Measurements from ENCODE around the gene CUL3.
A peak's percentile ranks its signal among the peaks of the same experiment; 100 is the strongest.

Gene CUL3

DNA sequence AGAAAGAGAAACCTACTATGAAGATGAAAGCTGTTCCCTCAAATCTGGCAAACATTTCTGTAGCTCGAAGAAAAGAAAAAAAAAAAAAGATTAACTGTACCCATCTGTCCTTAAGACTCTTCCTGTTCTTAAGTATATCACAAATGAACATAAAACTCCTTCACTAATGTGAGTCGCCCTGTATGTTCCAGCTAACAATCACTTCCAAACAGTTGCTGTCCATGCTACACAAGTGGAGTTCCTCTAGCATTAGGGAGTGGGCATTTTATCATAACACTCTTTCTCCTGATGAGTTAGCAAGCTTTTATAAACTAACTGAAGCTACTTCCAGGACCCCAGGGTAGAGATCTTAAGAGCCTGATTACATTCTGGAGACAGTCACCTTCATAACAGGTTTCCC, 5.8 kb downstream of the CUL3 start:
- DNase-seq = no peak

DNA sequence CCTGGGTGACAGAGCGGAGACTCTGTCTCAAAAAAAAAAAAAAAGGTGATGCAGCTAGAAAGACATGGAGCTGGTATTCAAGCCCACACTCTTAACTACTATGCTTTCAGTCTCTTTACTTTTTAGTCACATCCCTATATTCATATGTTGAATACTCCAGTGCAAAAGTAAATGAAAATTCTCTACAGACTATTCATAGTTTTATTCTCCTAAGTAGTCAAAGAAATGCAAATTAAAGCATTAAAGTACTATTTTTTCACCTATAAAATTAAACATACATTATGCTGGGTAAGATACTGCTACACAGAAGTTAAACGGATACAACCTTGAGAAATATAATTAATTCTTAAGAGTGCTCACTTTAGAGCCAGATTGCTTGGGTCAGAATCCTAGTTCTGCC, 7.6 kb downstream of the CUL3 start:
- no peak for DNase-seq

DNA sequence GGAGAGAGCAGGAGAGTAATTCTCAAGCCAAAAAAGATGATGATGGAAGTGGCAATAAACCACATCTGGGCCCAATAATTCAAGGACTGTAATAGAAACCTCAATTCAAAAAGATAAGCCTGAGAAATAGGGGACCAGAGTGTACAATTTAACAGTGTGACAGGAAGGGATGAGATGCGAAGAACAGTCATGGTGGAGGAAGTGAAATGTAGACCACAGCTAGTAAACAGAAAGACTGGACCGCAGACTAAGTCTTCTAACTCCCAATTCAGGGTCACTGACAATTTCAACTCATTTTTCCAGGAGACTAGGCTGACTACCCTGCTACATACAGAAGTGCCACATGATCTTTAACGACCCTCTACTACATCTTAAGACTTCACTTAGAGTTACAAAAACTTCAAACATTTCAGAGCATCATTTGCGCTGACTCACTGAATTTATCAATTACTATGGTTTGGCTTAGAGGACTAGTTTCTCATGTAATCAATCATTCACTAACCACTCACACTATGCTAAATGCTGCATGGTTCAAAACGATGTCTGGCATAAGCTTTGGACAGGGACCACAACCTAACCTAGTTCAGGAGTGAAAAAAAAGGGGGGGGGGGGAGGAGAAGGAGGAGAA, 9.0 kb downstream of the CUL3 start:
- no peak for DNase-seq

DNA sequence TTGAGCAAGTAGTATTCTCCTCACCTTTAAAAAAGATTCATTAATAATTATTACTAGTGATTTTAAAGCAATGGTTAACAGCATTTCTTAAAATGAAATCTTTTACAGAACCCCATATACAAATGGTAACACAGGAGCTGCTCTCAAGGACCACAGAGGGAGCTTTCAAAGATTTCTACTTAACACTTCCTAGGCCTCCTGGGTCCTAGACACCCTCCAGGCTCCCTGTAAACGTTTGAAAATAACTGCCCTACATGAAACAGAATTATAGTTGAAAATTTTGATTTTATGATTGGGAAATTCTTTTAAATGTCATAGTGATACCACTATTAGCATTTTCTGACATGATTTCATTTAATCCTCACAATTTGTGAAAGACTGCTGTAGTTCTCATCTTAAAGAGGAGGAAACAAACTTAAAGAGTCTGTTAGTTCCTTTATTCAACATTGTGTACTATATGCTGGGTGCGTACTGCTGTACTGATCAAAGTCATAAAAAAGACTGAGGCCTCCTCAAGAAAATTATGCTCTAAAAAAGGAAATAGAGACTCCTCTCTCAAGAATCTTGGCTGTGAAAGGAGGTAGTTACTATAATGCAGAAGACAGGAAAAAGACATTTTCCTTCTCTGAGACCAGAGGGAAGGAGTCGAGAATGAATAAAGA, 10.6 kb downstream of the CUL3 start:
- DNase-seq = no peak

DNA sequence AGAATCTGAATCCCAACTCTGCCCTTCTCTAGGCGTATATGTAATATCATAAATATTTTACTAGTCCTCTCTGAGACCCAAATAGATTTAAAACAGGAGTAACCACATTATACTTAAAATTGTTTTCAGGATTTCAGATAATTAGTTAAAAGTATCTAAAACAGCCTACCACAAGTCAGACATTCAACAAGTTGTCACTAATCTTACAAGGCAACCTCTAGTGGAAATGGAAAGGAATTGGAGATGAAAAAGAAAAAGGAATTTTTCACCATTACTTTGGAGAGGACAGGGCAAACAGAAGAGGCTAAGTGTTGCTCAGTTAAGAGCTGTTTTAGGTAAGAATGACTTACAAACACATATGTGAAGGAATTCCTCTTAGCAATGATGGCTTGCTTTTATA, 11.4 kb downstream of the CUL3 start:
- DNase-seq = no peak

DNA sequence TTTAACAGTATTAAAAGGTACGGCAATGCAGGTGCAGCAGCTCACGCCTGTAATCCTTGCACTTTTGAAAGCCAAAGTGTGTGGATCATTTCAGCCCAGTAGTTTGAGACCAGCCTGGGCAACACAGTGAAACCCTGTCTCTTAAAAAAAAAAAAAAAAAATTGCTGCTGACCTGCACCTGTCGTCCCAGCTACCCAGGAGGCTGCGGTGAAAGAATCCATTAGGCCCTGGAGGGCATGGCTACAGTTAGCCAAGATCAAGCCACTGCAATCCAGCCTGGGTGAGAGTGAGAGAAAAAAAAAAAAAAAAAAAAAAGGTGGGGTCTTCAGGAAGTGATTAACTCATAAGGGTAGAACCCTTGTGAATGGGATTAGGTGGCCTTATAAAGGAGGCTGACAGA, 12.8 kb downstream of the CUL3 start:
- peak; percentile 2 to 60 (median 14) for DNase-seq

DNA sequence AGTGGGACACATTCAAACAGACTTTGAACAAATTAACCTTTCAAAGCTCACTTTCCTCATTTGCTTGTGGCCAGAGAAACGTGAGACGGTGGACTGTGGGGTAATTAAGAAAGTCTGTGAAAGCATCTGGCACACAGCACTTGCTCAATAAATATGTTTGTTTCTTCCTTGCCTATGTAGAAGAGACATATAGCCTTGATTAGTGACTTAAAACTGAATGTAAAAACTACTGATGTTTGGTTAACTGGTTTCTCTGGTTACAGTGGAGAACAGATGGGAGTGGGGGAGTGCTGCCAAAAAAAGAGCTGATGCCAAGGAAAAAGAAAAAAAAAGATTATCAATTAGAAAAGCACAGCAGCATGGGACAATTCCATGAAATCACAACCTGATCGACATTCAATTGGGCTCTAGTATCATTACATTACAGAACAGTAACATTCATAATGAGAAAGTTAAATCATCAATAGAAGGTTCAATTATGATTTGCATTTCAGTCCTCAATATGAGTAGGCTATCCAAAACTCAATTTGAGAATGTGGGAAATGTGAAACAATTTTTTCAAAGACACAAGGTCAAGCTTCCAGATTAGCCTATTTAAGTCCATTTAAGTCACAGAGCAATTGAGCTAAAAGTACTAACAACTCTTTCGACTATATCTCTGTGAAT, 14.7 kb downstream of the CUL3 start:
- DNase-seq = no peak

DNA sequence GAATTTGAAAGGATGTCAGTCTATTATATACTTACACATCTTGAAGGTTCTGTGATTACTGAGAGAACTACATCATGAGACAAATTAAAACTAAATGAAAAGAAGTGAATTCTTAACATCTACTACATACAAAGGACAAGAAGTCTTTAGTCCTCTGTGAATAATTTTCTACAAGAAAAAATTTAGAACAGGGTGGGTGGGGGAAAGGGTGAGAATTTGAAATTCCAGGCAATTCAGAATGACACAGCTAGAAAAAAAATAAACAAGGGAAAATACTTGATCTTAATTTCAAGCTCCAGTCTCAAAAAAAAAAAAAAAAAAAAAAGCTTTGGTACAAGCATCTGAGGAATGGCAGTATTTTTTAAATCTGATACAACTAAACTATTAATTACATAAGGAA, 15.5 kb downstream of the CUL3 start:
- DNase-seq = no peak

DNA sequence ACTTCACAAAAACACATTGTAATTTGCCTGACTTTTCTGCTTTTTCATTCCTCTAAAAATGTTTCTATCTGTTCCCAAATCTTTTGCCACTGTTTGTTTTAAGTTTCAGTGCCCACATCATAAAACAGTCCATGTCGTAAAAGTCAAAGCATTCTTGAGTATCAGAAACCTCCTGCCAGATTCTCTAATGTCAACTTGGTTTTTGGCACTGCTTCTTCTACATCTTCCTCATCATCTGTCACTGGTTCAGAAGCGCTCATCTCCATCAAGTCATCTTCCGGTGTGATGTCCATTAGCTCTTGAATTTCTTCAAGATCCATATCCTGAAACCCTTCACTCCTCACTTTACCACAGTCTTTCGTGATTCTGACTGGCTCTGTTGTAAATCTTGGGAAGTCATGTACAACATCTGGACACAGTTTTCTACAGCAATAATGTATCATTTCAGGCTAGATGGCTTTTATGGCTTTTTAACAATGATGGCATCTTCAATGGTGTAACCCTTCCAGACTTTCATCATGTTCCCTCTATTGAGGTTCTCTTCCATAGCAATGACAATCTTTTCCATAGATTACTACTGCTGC, 19.6 kb downstream of the CUL3 start:
- DNase-seq = no peak

DNA sequence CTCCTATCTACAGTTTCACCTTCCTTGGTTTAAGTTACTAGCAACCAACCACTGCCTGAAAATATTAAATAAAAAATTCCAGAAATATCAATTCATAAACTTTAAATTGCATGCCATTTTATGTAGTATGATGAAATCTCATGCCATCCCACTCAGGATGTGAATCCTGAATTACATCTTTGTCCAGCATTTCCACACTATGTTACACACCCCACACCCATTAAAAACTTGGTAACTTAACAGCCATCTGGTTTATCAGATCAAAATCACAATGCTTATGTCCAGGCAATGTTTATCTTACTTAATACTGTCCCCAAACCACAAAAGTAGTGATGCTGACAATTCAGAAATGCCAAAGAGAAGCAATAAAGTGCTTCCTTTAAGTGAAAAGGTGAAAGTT, 21.6 kb downstream of the CUL3 start:
- DNase-seq = no peak

DNA sequence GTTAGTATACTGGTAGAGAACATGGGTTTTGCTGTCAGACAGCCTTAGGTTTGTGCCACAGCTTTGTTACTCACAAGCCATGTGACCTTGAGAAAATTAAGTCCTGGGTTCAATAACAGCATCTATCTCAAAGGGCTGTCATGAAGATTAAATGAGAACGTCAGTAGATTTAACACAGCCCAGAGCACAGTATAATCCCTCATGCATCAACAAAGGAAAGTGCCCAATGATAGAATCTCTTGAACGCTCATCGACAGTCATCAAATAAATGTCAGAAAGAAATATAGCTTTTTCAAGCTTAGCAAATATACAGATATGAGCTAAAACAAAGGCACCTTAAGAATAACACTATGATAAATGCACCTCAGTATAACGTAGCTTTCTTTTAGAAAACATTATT, 22.3 kb downstream of the CUL3 start:
- no peak for DNase-seq

DNA sequence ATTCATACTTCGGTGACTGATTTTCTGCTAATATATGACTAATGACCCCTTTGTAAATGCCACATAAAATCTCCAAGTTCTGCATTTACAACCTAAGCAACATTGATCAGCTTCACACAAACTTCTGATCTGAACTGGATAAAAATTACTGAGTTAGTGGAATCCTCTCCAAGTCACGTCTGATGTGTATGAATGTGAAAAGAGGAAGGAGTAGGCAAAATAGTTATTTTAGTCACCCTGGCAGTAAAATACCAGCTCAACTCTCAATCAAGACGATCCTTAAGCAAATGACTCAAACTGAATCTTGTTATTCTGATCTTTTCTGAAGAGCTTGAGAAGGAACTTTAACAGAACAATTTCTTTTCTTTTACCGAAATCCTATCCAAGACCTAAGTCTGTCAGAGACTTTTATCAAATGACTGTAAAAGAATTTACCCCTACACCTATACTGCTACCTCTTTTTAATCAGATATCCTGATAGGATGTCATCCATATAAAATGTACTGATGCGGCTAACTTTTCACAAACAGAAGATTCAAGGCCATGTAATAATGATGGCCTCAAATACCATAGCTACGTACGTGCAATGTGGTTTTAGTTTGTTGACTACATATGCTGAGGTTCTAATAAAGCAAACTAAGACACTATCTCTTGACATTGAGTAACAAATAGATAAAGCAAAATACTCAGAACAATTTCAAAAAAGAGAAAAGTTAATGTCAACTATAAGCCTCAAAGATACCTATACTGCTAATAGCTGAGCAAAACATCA, 23.7 kb downstream of the CUL3 start:
- no peak for DNase-seq

DNA sequence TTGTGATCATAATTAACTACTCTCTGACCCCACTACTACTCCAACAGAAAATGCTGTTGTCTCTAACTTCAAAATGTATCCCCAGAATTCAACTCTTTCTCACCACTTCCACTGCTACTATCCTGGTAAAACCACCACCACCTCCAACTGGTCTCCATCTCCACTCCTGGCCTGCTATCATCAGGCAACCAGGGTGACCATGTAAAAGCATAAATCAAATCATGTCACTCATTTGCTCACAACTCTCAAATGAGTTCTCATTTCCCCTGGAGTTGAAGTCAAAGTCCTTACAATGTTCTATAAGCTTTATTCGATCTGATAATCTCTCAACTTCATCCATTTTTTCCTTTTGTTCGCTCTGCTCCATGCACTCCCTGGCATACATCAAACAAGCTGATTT, 24.6 kb downstream of the CUL3 start:
- DNase-seq = no peak

DNA sequence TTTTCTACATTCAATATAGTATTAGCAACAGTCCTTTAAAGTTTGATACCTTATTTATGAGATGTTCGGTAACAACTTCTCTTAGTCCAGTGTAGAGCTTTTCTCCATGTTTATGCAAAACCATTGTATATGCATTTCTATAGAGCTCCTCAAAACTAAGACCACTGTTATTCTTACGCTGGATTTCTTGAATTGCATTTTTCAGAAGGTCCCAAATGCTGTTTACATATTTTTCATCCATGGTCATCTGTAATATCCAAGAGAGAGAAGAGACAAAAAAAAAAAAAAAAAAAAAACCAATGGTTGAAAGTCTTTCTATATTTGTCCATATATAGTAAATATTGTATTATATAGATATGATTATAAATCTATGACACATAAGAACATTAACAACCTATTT, 27.6 kb downstream of the CUL3 start:
- DNase-seq = no peak

DNA sequence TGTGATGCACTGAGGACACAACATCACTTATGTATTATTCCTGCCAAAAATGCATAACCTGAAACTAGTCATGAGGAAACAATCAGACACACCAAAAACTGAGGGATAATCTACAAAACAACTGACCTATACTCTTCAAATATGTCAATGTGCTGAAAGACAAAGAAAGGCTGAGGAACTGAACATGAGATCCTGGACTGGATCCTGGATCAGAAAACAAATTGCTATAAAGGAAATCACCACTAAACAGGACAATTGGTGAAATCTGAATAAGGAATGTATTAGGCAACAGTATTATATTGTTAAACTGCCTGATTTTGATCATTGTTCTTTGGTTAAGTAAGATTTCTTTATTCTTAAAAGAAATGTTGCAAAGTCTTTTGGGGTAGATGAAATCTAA, 28.8 kb downstream of the CUL3 start:
- DNase-seq = no peak

DNA sequence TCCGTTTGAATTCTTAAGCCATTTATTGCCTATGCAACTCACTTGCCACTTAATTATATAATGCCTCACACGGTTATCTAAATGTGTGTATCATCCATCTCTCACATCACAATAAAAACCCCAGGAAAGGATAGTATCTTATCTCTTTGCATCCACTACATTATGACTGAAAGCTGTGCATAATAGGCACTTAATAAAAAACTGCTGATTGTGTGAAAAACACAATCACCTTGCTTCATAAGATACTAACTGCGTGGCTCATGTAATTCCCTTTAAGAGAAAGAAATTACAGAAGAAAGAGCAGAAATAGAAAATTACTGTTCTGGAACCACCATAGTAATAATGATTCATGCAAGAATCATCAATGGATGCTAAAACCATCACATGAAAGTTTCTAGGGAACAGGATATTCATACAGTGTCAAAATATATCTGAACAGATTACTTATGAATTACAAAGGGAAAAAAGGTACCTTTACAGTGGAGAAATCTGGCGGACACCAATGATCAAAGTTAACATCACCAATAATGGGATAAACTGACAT, 29.3 kb downstream of the CUL3 start:
- no peak for DNase-seq

DNA sequence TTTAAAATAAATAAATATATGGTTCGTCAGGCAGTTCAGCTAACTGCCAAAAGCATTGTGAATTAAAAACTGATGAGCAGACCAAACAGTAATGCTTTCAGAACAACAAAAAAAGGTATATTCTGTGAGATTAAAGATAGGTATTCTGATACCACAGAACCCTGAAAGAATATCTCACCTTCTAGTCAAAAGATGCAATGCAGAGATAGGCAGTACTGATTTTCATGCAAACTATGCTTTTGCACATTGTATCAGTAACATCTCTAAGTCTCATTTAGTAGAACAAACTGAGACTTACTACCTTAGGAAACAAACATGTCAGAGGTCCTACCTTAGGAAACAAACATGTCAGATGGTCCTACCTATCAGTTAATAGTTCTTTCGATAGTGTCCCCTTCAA, 32.4 kb downstream of the CUL3 start:
- no peak for DNase-seq

DNA sequence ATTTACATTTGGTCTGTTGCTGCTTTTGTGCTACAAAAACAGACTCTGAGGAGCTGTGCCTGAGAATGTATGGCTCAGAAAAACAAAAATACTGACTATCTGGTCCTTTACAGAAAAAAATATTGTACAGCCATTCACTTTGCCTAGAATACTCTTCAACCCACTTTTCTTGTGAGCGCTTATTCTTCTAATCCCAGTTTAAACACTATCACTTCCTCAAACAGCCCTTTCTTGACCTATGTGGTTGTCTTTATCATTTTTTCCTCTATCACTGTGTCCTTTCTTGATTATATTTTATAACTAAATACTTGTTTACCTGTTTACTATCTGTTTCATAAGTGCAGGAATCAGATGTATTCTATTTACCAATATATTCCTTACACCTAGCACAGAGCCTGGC, 33.5 kb downstream of the CUL3 start:
- no peak for DNase-seq

DNA sequence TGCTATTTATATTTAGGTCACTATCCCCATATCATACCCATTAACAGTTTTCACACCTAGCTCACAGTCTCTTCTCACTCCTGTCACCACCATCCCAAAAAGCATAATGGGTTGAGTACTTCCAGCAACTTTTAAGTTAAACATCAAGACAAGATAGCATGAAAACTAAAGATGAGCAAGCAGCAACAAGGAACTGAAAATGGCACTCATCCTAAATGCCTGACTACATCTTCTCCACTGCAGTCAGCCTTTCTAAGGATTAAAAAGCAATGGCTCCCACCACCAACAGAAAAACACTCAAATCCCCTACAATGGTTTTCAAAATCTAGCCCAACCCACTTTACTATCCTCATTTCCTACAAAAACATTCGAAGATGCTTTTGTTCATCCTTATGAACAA, 38.2 kb downstream of the CUL3 start:
- no peak for DNase-seq

DNA sequence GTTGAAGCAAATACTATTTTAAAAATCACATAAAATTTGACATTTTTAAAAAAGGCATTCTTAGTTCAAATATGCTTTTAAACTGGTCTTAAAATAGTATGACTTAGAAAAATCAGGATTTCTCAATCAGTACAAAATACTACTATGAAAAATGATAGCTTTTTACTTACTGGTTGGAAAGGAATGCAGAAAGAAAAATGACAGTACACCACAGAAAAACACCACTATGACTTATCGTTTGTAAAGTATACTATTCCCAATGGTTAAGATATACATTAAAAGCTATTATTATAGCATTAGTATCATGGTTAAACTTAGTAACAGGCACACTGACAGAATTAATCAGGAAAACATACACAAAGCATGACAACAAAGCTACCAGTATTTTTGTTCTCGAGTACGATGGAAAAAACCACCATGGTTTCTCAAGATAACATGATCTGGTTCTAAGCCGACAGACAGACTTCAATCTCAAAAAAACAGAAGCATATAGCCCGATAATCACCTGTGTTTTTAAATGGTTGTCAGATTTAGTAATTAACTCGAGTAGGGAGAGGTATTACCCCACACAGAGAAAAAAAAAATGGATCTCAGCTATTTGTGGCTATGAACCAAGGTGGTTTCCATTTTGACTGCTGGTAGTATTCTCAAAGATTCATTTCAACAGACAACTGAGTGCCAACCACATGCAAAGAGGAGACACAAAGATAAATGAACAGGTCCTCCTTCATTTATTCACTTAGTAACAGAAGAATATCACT, 39.1 kb downstream of the CUL3 start:
- no peak for DNase-seq

DNA sequence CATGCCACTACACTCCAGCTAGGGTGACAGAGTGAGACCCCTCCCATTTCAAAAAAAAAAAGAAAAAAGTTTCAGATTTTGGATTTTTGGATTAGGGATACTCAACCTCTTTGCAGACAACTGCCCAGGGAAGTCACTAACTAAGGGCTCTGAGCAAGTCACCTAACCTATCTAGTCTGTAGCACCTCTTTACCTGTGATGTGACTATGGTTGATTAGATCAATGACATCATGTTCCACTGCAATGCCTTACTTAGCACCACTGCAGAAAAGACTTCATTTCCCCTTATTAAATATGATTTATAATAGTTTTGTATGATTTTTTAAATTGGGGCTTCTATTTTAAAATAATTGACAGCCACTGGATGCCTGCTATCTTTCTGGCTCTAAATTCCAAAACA, 41.2 kb downstream of the CUL3 start:
- no peak for DNase-seq

DNA sequence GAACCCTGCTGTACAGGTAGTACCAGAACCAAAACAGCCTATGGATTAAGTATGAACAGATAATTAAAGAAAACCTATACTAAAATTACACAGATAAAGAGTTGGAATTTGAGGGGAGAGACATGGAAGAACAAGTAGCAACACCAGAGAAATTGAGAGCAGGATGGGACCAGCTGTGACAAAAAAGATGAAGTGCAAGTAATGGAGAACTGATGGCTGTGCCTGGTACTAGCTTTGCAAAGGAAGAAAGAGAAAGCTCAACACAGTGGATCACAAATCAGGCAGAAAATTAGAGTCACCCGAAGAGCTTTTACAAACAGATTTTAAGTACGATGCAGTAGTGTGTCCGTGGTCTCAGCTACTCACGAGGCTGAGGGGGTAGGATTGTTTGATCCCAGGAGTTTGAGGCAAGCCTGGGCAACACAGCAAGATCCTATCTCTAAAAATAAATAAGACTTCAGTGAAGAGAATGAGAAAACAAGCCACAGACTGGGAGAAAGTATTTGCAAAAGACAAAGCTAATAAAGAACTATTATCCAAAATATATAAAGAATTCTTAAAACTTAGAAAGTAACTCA, 46.5 kb downstream of the CUL3 start:
- peak in 1 of 3 experiments; percentile 4 for DNase-seq

Data from NCI-H1417 (cell line).